HG03575 (cell line): ENCODE measurements around the gene SAFB2.

ENCODE experiments used
- ATAC-seq: cut with Tn5 transposase; IDR thresholded peaks from one replicate; pipeline ENCODE4 v1.9.1; 2021; ENCODE audit not compliant: unreplicated experiment, insufficient number of reproducible peaks, low FRiP score; ENCODE audit errors: extremely low read depth

The SAFB2 gene

GRCh38 chr19:5641171-5641570 lies 18.6 kb upstream of the SAFB2 start:
- no peak for ATAC-seq

DNA sequence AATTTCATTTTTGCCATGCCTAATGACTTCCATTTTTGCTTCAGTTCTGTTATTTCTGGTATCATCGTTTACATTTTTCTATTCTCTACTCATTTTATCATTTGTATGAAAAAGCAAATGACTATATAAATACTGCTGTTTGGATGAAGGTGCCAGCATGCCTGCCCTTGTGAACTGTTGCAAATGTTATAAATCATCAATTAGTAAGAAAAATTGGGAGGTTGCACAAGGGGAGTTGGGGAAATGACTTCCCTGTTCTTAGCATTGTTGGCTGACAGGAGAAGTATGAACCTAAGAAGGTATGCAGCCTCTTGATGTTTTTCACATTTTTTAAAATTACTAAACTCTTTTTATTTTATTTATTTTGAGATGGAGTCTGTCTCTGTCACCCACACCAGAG lies 15.4 kb upstream of the SAFB2 start:
- no peak for ATAC-seq

GRCh38 chr19:5635427-5635826 lies 12.9 kb upstream of the SAFB2 start:
- no peak for ATAC-seq

DNA sequence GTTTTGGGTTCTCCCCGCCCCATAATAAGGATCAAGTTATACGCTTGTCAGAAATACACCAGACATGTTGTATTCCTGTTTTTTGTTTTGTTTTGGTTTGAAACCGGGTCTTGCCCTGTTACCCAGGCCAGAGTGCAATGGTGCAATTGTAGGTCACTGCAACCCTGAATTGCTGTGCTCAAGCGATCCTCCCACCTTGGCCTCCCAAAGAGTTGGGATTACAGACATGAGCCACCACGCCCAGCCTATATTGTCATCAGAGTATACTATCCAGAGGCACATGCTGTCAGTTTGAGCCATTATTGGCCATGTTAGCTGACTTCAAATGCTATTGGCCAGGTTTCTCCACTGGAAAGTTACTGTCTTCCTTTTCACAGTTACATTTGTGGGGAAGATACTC lies 10.1 kb upstream of the SAFB2 start:
- no peak for ATAC-seq

DNA sequence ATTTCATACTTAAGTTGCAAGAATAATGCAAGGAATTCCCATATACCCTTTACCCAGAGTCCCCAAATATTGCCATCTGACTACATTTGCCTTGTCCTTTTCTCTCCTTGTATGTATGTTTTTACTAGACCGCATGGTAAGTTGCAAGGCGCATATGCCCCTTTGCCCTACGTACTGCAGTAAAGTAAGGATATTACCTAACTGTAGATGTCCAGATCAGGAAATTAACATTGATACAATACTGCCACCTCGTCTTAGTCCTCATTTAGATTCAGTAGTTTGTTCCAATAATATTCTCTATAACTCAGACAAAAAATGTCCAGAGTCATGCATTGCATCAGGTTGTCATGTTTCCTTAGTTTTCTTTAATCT lies 9.7 kb upstream of the SAFB2 start:
- no peak for ATAC-seq

- no peak for ATAC-seq
Measured at GRCh38 chr19:5631567-5632240, 9.1 kb upstream of the SAFB2 start.

DNA sequence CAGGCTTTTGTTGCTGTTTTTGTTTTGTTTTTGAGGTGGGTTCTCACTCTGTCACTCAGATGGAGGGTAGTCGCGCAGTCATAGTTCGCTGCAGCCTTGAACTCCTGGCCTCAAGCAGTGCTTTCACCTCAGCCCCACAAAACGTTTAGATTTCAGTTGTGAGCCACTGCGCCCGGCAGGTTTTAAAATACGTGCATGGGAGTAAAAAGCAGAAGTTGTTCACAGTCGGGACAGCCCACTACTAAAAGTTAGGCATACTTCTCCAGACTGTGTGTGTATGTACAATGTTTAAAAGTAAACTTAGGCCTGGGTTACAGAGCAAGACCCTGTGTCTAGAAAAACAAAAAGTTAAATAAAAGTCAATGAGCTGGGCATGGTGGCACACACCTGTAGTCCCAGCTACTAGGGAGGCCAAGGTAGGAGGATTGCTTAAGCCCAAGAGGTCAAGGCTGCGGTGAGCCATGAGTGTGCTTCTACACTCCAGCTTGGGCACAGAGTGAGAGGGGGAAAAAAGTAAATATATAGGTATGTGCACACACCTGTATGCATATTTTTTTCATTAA lies 6.4 kb upstream of the SAFB2 start:
- ATAC-seq: no peak

DNA sequence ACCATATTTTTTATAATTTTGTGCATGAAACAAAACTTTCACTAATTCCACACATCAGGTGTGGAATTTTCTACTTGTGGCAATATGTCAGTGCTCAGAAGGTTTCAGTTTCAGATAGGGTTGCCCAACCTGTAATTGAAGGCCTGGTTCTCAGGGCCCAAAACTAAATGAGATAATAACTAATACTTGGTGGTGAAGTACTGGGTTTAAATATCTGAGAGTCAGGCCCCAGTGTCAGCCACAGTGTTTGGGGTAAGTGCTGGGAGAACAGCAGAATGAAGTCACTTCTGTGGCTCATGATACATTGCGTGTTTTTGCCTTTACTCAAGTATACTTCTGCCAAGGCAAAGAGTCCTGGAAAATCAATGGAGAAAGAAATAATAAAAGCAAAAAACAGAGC lies 5.9 kb upstream of the SAFB2 start:
- ATAC-seq: no peak

- ATAC-seq: no peak
Measured at GRCh38 chr19:5627395-5627904, 4.9 kb upstream of the SAFB2 start.

DNA sequence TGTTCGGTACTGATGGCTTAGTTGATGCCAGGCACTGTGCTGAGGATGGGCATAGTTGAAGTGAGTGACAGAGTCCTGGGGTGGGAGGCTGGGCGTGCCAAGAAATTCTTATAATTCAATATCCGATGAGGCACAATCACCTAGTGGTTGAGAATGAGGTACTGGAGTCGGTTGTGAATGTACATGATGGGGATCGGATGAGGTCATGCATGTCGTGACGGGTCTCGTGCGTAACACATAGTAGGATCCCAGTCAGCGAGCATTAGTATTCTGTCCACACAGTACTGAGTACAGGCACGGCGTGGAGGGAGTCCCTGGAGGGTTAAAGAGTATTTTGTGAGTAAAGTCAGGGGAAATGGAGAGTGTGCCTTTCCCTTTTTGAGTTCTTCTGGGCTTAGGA lies 3.1 kb upstream of the SAFB2 start:
- no peak for ATAC-seq

DNA sequence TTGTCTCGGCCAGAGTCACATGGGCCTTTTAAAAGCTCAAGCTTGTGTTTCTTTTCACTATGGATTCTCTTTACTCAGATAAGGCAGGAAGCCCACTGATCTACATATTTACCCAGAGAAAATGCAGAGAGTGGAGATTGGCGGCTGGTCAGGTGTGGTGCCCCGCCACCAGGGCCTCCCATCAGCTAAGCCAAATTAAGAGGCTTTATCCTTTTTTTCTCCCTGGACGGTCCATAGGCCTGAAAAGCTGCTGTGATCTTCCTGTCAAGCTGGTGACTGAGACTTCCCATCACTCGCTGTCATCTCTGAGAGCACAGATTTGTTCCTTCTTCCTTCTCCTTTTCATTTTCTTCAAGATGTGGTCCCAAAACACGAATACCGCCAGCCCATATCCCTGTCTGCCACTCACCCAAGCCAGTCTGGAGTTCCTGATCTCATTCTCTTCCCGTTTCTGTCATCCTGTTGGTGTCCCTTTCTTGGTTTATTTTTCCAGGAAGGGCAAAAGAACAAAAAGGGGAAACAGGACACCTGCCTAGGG lies 2.2 kb upstream of the SAFB2 start:
- no peak for ATAC-seq

- ATAC-seq: no peak
Measured at GRCh38 chr19:5624018-5624663, 1.6 kb upstream of the SAFB2 start.

GRCh38 chr19:5623397-5624017 lies 931 bp upstream of the SAFB2 start:
- ATAC-seq: no peak

GRCh38 chr19:5621945-5622464 lies 571 bp downstream of the SAFB2 start:
- ATAC-seq: no peak

- no peak for ATAC-seq
Measured at GRCh38 chr19:5621311-5621944, 1.1 kb downstream of the SAFB2 start.

- ATAC-seq: no peak
Measured at GRCh38 chr19:5619946-5620345, 2.6 kb downstream of the SAFB2 start.

DNA sequence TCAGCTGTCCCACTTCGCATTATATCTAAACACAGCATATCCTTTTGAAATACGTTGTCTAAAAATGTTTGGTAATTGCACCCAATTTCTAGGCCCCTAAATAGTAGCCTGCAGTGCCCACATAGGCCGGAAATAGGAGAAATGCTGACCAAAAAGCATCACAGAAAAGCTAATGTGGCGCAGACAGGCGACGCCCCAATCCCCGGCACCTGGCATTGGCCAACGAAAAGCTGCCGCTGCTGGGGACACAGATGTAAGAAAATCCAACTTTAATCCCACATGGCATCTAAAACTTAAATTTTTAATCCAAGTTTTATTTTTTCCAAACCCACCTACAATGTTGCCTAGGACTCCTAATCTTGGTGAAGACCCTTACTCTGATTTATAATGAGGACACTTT lies 4.0 kb downstream of the SAFB2 start:
- ATAC-seq: no peak

GRCh38 chr19:5617080-5617479 lies 5.5 kb downstream of the SAFB2 start:
- no peak for ATAC-seq

- ATAC-seq: no peak
Measured at GRCh38 chr19:5615756-5616327, 6.7 kb downstream of the SAFB2 start.
